CD4-positive, alpha-beta T cell treated with Interleukin-1 beta for 1 hour (primary cell): Measurements from ENCODE around the gene CYTH3.
"Not testable (repeated sequence)": the region's sequence is repeated elsewhere in the genome, so short reads cannot be mapped to it uniquely, and the experiment has no call there.

Experiments used
- DNase-seq, 2 donors: peaks; one replicate each; pipeline ENCODE4 v3.0.0-alpha.2; 2020 to 2022

CYTH3 gene

DNA sequence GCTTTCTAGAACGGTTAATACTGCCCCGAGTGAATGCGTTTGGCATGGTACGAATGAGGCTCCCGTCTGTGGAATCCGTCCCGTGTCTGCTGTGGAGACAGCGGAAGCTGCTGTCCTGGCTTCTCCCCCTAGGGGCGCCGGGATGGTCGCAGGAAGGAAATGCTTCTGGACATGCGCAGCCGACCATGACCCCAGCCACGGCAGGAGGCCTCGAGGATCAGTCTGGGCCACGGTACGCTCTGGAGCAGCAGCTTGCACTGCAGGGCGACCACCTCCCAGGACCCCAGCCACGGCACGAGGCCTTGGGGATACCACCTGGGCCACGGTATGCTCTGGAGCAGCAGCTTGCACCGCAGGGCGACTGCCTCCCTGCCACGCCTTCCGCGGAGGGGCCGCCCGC lies 107.9 kb downstream of the CYTH3 start:
- no peak for DNase-seq

DNA sequence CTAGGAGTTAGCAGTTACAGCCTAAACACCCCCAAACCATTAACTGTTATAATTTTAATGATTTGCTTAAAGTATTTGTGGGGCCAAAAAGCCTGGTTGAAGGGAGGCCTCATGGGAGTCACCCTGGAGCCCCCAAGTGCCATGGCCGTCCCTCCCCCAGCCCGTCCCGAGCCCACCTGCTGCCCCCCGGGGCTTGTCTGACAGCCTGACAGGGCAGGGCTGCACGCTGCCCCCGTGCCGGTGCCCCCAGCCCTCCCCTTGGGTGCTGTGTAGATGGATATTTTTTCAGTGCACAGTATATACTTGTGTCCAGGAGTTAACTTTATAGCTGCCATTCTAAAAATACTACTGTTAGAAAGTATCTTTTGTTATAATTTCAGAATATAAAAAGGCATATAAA lies 108.4 kb downstream of the CYTH3 start:
- DNase-seq: no peak

DNA sequence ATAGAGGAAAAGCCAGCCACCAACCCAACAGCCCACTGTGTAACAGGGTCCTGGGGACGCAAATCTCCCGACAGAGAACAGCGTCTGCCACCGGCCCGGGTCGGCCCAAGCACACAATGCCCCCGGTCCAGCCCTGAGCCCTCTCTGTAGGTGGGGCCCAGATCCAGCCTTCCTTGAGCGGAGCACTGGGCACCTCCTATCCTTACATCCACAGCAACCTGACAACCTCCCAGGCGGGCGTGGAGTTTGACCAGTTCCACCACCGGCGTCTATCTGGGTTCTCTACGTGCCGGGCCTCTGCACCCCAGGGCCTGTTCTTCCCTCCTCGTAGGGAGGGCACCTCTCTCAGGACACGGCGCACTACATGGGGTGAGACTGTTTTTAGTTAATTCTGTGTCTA lies 109.0 kb downstream of the CYTH3 start:
- DNase-seq: no peak

DNA sequence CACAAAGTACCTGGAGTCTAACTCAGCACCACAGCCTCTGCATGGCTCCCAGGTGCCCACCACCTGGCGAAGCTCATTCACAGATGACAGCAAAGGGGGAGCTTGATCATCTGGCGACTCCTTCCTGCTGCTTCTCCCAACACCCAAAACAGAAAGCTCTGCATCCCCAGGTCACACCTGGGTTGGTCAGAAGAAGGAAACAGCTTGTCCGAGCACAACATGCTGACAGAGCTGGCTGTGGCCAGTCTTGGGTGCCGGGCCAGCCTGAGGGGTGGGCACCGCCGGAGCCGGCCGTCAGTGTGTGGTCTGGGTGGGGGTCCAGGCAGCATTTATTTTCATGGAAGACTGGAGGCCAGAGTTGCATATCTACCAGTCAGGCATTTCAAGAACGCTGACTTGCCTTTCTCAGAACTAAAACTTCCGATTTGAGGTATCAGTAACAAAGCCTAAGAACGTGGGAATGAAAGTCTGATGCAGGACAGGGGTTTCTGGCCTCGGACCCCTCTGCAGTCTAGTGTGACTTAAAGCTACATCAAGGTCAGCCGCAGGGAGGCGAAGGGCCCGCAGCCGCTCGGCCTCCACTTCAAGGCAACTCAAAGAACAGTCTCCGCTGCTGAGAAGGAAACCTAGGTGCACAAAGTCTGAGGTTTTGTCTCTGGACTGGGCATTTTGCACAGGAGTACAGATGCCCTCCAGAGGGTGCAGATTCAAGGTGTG lies 109.6 kb downstream of the CYTH3 start:
- no peak for DNase-seq

DNA sequence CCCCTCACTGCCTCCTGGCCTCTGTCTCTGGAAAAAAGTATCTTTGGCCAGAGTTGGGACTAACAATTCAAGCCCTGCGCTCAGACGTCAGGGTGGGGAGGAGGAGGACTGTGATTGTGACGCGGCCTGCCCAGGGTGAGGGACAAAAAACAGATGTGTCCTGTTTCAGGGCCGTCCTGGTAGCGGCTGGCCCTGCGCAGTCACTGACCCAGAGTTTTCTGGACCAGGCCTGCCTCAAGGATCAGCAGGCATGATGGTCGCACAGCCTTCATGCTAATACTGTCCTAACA lies 110.1 kb downstream of the CYTH3 start:
- DNase-seq: no peak

DNA sequence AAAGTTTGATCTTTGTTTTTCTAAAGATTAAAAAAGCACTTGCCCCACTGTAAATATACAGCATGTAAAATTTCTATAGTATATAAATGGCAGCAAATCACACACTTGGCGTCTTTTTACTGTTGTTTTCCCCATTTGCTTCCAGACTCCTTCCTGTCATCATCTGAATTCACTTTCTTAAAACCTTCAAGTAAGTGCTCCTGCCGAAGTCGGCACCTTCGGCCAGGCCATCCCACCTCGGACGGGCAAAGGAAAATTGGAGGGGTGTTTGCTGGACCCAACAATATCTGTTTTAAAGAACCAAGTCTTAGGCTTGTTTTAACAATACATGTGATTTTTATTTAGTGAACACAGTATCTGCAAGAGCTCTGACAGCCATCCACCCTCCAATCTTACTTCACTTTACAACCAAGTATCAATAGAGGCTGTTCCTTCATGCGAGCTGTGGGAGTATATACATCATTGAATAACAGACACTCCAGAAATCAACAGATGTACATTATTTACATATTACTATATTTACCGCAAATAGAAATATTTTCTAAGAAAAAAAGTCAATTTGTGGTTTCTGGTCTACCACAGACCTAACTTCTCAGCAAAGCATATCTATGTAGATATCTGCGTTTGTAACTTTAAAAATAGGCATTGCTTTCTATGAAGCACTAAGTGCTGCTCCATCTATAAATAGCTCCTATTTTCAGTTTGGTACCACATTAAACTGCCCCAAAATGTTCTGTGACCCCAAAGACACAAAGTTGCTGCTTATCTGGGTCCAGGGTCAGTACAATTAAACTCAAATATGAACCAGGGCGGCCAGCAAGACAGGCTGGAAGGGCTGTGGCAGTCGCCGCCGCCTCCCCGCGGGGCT lies 110.7 kb downstream of the CYTH3 start:
- DNase-seq: no peak

DNA sequence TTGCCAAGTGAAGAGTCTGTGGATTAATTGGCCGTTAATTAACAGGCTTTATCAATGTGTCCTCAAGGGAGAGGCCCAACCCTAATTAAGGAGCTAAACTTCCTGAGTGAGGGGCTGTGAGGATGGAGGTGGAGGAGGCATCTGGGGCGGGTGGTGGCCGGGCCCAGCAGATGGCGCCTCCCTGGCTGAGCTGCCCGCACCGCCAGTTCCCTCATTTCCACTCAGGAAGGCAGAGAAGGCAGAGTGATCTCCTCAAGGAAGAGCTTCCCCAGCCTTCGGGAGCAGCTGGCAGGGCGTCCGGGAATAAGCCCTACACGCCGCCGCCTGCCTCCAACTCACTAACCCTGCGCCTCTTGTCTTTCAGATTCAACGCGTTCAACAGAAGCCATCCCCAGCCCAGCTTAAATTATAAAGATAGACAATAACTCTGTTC lies 112.2 kb downstream of the CYTH3 start:
- no peak for DNase-seq

DNA sequence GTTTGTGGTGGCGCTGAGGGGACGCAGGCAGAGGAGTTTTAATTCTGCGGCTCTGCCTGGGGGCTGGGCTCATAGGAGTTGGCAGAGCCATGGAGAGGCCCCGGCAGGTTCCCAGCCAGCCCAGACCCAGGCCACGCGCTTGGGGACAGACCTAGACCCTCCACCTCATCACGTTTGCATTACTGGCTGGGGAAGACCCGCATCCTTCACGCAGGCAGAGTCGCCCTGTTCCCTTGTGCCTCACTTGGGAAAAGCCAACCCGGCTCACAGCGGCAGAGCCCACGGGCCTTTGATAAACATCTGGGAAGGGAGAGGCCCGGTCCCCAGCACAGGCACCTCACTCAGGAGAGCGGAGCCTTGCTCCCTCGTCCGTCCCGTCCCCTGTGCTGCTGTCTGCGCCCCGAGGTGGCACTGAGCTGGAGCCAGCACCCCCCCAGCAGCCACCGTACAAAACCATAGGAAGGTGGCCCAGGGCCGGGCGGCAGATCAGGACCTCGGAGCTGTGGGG lies 112.8 kb downstream of the CYTH3 start:
- no peak for DNase-seq

DNA sequence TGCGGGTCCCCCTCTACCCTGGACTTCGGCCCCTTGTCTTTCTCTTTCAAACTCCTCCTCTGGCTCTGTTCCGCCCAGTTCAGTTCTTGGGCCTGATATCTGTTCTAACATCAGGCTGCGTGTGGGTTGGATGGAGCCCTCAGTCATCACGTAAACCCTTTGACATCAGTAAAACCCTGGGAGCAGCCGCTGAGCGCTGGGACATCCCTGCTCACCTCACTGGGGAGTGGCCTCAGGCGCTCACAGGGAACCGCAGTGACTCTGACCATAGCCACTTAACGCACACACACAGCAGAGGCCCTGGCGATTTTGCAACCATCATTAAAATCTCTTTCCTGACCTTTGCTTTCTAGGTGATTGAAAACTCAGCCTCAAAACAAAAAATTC lies 113.3 kb downstream of the CYTH3 start:
- DNase-seq: no peak

DNA sequence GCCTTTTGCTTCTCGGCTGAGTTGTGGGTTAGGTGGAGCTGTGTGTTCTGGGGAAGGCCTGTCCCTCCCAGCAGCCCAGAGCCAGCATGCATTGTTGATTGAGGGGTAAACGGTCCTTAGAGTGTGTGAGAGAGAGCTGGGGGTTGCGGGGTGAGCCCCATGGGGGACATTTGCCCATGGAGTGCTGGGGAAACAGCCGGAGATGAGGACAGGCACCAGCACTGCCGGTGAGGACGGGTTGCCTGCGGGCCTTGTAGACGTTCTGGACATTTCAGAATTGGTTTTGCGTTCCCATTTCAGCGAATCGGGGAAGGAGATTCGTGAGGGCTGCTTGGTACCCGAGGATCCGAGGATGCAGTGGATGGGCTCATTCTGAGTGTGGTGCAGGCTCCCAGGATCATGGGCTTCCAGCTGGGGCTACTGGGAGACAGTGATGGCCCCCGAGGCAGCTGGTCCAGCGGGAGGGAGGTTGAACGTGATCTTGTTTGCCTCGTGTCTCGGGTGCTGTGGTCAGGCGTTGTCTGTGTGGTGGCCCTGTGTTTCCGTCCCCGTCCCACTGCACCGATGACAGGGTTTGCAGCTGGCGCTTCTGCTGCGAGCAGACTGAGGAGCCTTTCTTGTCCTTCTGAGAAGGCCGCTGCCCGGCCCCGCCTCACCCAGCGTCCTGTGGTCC lies 113.9 kb downstream of the CYTH3 start:
- no peak for DNase-seq

DNA sequence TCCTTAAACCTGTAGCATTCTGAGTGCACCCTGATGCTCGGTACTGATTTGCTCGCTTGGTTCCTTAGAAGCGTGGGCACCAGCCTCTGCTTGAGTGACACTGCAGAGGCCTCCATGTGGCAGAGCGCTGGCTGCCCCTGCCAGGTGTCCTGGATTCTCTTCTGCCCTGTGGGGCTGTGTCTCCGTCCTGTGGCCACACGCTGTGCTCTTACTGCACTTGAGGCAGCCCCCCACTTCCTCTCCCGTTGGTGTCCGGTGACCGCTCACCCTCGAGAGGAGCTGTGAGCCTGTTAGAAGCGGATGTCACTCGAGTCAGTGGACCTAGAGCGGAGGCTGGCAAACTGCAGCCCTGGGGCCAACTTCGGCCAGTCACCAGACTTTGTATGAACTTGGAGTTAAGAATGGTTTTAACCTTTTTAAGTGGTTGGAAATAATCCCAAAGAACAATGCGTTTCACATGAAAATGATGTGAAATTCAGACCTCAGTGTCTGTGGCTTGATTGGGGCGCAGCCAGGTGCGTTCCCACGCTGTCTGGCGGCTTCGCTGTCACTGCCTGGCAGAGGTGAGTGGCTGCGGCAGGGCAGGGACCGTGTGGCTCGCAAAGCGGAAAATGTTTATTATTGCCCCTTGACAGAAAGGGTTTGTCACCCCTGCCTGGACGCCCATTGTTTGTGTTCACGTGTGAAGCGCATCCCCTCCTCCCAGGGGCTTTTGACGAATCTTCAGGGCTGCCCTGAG lies 114.6 kb downstream of the CYTH3 start:
- no peak for DNase-seq

DNA sequence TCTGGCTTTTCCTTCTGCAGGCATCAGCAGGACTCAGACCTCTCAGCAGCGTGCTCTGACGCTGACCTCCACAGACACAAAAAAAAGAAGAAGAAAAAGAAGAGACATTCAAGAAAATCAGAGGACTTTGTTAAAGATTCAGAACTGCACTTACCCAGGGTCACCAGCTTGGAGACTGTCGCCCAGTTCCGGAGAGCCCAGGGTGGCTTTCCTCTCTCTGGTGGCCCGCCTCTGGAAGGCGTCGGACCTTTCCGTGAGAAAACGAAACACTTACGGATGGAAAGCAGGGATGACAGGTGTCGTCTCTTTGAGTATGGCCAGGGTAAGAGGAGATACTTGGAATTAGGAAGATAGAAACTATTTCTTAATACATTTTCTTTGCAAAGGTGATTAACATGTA lies 115.7 kb downstream of the CYTH3 start:
- DNase-seq: no peak

DNA sequence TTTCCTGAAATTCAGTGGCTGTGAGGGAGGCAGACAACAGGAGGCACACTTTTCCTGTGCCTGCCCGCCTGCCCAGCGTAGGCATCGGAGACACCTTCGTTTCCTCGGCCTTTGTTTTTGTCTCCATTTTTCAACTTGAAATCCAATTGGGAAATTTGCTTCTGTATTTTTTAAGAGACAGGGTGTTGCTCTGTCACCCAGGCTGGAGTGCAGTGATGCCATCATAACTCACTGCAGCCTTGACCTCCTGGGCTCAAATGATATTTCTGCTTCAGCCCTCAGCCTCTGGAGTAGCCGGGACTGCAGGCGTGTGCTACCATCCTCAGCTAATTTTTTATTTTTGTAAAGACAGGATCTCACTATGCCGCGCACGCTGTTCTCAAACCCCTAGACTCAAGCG lies 116.8 kb downstream of the CYTH3 start:
- DNase-seq: no peak

DNA sequence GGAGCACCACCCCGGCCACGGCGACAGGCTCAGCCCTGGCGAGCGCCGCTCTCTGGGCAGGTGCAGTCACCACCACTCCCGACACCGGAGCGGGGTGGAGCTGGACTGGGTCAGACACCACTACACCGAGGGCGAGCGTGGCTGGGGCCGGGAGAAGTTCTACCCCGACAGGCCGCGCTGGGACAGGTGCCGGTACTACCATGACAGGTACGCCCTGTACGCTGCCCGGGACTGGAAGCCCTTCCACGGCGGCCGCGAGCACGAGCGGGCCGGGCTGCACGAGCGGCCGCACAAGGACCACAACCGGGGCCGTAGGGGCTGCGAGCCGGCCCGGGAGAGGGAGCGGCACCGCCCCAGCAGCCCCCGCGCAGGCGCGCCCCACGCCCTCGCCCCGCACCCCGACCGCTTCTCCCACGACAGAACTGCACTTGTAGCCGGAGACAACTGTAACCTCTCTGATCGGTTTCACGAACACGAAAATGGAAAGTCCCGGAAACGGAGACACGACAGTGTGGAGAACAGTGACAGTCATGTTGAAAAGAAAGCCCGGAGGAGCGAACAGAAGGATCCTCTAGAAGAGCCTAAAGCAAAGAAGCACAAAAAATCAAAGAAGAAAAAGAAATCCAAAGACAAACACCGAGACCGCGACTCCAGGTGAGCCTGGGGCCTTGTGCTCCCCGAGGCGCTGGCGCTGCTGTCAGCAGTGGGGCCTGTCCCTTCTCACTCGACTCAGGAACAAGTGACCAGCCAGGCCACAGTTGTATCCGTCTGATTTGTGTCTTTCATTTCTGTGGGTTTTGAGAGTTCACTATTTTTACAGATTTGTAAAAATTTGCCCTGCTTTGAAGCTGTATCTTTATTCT lies 117.7 kb downstream of the CYTH3 start:
- no peak for DNase-seq

DNA sequence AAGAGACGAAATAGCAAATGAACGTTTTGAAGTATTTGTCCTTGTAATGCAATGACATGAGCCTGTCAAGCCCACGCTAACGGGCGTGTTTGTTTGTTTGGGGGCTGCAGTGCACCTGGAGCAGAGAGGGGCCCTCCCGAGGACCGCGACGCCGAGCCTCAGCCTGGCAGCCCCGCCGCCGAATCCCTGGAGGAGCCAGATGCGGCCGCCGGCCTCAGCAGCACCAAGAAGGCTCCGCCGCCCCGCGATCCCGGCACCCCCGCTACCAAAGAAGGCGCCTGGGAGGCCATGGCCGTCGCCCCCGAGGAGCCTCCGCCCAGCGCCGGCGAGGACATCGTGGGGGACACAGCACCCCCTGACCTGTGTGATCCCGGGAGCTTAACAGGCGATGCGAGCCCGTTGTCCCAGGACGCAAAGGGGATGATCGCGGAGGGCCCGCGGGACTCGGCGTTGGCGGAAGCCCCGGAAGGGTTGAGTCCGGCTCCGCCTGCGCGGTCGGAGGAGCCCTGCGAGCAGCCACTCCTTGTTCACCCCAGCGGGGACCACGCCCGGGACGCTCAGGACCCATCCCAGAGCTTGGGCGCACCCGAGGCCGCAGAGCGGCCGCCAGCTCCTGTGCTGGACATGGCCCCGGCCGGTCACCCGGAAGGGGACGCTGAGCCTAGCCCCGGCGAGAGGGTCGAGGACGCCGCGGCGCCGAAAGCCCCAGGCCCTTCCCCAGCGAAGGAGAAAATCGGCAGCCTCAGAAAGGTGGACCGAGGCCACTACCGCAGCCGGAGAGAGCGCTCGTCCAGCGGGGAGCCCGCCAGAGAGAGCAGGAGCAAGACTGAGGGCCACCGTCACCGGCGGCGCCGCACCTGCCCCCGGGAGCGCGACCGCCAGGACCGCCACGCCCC lies 118.5 kb downstream of the CYTH3 start:
- DNase-seq: no peak

DNA sequence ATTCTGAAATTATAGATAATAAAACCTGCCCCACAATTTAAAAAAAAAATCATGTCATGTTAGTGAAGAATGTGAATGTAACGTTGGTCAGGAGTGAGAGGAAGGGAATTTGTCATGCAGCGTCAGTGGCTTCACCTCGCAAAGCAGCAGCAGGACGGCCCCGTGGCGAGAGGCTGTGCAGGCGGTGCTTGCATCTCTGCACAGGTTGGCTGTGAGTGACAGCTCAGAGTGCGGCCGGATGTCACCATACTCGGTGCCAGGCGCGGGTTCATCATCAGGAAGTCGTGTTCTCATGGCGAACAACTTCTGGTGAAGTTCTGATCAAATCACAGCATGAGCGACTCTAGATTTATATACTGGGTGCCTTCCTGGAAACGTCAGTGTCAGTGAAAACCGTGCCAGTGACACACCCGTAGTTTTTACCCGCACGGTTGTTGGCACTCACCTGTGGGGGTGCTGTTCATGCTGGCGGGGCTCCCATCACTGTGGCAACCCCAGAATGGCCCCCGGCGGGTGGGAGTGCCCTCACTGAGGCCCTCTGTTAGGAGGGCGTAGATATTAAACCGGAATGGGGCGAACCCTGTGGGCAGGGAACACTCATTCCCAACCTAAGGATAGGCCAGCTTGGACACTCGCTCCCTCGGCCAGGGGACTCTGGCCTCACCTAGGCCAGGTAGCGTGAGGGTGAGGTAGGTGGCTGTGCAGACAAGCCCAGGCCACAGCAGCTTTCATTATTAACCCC lies 120.3 kb downstream of the CYTH3 start:
- no peak for DNase-seq

DNA sequence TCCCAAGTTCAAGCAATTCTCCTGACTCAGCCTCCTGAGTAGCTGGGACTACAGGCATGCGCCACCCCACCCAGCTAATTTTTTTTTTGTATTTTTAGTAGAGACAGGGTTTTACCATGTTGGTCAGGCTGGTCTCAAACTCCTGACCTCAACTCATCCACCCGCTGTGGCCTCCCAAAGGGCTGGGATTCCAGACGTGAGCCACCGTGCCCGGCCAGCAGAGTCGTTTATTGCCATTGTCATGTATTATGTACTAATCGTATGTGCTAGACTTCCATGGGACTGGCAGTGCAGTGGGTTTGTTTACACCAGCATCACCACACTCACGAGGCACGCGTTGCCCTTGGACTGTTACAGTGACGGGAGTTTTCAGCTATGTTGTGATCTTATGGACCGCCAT lies 120.9 kb downstream of the CYTH3 start:
- not testable (repeated sequence) for DNase-seq

DNA sequence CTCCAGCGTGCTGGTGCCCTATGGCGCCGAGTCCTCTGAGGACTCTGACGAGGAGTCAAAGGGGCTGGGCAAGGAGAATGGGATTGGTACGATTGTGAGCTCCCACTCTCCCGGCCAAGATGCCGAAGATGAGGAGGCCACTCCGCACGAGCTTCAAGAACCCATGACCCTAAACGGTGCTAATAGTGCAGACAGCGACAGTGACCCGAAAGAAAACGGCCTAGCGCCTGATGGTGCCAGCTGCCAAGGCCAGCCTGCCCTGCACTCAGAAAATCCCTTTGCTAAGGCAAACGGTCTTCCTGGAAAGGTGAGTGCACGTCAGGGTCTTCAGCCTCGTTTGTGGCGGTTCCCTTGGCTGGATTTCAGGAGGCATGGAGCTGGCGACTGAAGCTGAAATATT lies 122.4 kb downstream of the CYTH3 start:
- no peak for DNase-seq

DNA sequence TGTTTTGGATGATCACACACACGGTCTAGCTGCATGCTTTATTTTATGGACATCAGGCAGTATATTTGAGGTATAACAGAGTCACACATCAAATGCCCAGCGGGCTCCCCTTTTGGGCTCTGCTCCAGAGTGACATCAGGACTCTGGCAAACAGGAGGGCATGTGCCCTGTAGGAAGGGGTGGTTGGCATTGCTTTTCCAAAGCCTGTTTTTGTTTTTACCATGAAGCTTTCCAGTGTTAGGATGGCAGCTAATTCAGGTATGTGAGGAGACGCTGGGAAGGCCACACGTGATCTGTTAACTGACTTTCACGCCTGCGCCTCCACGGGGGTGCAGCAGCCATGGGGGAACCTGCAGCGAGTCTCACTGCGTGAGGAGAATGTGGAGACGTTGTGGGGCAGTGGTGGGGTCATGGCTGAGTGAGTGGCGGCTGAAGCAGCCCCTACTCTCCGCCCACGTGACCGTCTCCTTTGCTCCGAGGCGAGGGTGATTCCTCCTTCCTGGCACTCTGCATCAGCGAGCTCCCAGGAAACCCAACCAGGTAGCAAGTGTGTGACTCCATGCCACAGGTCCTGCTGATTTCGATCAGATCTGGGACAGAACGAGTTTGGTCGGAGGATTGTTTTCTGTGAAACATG lies 123.6 kb downstream of the CYTH3 start:
- no peak for DNase-seq

DNA sequence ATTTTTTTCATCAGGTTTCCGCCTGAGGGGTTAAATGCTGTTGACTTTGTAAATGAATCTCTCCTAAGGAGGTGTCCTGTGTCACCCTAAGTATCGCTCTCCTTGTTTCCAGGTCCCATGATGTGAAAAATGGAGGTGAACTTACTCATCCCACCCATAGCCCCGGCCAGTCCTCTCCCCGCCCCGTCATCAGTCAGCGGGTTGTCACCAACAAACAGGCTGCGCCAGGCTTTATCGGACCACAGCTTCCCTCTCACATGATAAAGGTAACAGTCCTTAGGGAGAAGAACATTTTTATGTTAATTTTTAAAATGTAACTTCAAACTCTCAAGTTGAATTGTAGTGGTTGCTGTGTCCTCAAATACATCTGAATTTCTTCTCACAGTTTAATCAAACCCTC lies 124.8 kb downstream of the CYTH3 start:
- no peak for DNase-seq
